Body of pancreas (tissue), 4 donors: ENCODE results near the gene CEP170B.

Experiments used
- POLR2A ChIP-seq, 3 donors: fragments of 450-650 bp; IDR thresholded peaks; one replicate each; pipeline ENCODE4 v1.6.1; 2016; ENCODE audit warnings: antibody characterized with exemption in 3 of 3, mild to moderate bottlenecking in 2 of 3
- TF ChIP-seq, protein P1 (sequence below), 7 experiments: fragments of 450-650 bp in 4 of 7; fragments of 200-600 bp in 3 of 7; sonication (generic) in 3 of 7; IDR thresholded peaks; one replicate each; pipeline ENCODE4 v1.5.1; 2016 to 2019; ENCODE audit warnings: antibody characterized with exemption in 7 of 7

DNA sequence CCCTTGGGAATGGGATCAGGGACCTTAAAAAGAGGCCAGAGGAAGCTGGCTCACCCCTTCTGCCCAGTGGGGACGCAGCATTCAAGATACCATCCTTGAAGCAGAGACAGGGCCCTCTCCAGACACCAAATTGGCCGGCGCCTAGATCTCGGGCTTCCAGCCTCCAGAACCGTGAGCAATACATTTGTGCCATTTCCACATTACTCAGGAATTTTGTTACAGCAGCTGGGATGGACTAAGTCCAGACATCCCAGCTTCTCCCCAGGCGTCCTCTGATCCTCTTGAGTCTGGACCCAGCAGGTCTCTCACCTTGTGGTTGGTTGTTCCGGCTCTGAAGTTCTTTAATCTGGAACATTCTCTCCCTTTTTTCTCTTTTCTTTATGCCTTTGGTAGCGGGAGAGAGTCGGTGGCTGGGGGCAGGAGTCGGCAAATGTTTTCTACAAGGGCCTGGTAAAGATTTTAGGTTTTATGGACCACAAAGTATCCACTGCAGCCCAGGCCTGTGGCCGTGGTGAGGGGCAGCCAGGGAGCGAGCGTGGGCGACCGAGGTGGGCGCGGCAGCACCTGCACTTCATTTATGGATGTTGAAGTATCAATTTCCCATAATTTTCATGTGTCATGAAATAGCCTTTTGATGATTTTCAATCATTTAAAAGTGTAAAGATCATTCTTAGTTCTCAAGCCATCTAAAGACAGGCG, 4.8 kb downstream of the CEP170B start:
- TF ChIP-seq, protein P1, sequence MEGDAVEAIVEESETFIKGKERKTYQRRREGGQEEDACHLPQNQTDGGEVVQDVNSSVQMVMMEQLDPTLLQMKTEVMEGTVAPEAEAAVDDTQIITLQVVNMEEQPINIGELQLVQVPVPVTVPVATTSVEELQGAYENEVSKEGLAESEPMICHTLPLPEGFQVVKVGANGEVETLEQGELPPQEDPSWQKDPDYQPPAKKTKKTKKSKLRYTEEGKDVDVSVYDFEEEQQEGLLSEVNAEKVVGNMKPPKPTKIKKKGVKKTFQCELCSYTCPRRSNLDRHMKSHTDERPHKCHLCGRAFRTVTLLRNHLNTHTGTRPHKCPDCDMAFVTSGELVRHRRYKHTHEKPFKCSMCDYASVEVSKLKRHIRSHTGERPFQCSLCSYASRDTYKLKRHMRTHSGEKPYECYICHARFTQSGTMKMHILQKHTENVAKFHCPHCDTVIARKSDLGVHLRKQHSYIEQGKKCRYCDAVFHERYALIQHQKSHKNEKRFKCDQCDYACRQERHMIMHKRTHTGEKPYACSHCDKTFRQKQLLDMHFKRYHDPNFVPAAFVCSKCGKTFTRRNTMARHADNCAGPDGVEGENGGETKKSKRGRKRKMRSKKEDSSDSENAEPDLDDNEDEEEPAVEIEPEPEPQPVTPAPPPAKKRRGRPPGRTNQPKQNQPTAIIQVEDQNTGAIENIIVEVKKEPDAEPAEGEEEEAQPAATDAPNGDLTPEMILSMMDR (IDR thresholded peaks at IDR 0.05), result no peak
- TF ChIP-seq POLR2A (IDR thresholded peaks at IDR 0.05), result no peak
